Skin epidermis (tissue), 12 donors: ENCODE results near the gene SLAMF7.

Source experiments
- H3K27ac ChIP-seq, 21 experiments: fragments of 200-600 bp; sonication (generic) in 11 of 21; one replicate each; pipeline ENCODE4 v1.5.0; 2020; ENCODE audit warnings: mild to moderate bottlenecking in 3 of 21, inconsistent platforms in 2 of 21, moderate library complexity in 2 of 21
- H3K4me3 ChIP-seq, 7 experiments: fragments of 200-600 bp; sonication (generic) in 2 of 7; one replicate each; pipeline ENCODE4 v1.5.0; 2020; ENCODE audit warnings: inconsistent platforms in 2 of 7, mild to moderate bottlenecking in 2 of 7, moderate library complexity in 1 of 7

Gene SLAMF7

DNA sequence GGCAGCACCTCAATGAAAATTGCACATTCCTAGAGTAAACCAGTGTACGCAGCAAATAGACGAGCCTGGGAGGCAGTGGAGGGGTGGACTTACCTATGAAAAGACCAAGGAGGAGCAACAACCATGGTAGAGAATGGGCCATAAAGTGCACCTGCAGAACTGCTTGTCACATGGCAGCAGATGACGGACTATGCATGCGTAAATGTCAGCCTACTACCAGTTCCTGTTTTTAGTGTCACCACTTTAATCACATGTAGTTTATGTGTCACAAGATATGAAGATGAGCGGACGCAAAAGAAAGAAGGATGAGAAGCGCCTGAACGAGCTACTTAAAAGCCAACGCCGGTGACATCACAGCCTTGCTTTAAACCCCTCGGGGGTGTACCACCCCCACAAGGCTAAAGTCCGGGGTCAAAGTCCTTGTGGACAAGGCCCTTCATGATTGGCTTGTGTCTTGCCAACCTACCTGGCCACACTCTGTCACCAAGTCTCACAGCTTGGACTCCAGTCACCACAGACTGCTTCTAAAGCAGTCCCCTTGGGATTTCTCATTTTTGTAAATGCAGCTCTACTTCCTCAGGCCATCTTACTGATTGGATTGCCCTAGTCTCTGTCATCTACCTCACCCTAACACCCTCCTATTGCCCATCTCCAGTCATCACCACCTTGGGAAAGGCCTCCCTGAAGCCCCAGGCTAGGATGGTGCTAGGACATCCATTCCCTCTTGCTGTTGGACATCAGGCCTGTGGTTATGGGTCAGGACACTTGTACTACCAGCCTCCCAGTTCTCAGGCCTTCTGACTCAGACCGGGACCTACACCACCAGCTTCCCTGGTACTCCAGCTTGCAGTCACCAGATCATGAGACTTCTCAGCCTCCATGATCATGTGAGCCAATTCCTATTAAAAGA lies 50.9 kb downstream of the SLAMF7 start:
- peak overlapping the region in 6 of 21 experiments; percentile 41 to 79 (median 54) for H3K27ac ChIP-seq

DNA sequence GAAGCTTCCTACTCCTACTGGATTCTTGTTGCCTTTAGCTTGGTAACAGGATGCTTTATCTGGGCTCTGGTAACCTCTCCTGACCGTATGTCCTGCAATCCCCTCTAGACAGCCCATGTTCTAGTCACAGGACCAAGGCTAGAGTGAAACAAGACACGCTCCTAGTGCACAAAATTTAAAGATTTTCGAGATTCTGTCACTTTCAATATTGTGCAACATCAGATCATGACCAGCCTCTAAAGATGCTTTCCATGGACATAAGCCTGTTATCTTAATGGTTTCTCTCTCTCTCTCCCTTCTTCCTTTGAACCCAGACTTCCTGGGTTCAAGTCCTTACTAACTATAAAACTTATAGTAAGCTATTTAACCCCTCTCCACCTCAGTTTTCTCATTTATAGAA lies 55.3 kb downstream of the SLAMF7 start:
- Histone ChIP-seq H3K27ac (no peak overlapping the region), H3K4me3 (no peak overlapping the region)

More for the DNA sequence above, 50.9 kb downstream of the SLAMF7 start:
- H3K4me3 ChIP-seq: no peak overlapping the region

DNA sequence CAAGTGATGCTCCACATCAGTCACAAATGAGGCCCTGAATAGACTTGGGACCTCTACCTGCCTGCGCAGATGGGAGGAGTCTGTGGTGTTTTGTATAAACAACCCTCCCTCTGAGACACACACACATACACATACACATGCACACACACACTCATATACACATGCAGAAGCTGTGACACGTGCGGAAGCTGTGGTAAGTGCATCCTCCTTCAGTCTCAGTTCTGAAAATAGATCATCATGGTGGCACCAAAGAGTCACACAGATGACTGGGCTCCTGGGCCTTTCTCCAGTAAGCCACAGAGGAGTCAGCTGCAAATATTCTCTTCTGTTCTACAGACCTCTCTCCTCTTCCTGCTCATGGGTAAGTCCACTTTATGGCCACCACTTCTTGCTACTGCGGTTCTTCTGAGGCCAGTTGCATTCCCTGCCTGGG lies 56.9 kb downstream of the SLAMF7 start, which contains the start of gene LY9:
TSS of gene LY9 (plus strand) at position 224 of the 433 bp plus-strand sequence. CDS start at position 238, 14 bp downstream.
- H3K4me3 ChIP-seq: peak within 1 kb of the TSS; percentile 10 to 35 (median 26)
- H3K27ac ChIP-seq: peak within 1 kb of the TSS in 12 of 21 experiments; percentile 12 to 90 (median 66)

DNA sequence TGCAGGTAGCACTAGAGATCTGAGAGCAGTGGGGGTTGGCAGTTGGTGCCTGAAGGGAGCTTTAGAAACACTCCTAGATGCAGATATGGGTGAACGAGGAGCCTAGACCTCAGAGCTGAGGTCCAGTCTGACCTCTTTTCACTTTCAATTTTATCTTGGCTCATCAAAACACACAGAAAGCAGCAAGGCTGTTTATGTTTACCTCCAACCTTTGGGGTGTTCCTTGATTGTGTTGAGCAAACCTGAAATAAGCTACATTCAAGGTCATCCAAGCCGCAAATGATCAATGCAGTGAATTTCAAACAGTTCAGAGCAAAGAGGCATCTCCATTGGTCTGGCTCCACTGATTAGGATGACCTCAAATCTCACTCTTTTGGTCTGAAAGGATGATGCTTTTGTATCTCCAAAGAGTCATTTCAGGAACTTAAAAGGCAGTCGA lies 58.2 kb downstream of the SLAMF7 start:
- Histone ChIP-seq H3K27ac (peak overlapping the region in 9 of 21 experiments; percentile 49 to 90 (median 67)), H3K4me3 (peak overlapping the region; percentile 6 to 35 (median 26))

DNA sequence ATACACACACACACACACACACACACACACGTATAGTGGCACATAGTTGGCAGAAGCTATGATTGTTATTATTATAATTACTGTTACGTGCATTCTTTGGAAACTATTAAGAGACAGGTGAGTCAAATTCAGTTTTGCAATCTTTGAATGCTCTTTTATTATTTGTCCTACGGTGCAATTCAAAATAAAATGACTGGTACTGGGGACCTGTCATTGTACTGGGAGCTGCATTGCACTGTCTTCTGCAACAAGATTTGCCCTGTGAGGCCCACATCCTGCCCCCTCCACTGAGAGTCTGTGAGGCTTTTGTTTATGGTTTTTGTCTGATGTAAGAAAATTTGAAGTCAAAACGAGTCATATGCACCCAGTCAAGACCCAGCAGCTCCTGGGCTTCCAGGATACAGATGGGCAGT lies 58.8 kb downstream of the SLAMF7 start:
- Histone ChIP-seq H3K27ac (peak overlapping the region in 6 of 21 experiments; percentile 34 to 90 (median 66)), H3K4me3 (peak overlapping the region in 2 of 7 experiments; percentile 10 to 29)

DNA sequence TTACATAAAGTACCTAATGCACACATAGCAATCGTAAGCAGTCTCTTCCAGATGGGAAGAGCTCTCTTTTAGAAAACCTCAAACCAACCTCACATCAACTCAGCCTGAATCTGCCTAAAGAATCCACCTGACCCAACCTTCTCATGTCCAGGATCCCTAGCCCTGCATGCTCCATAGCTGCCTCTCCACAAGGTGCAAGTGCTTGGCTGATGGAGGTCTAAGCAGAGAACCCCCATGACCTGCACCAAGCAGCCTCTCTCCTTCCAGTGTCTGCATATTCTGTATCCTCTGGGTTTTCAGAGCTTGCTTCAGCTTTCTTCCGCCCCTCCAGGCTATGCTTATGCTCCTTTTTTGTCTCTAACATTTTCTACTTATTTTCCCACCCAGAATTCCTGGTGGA lies 59.4 kb downstream of the SLAMF7 start:
- no peak overlapping the region for H3K4me3 ChIP-seq
- H3K27ac ChIP-seq: peak overlapping the region in 6 of 21 experiments; percentile 34 to 90 (median 54)

DNA sequence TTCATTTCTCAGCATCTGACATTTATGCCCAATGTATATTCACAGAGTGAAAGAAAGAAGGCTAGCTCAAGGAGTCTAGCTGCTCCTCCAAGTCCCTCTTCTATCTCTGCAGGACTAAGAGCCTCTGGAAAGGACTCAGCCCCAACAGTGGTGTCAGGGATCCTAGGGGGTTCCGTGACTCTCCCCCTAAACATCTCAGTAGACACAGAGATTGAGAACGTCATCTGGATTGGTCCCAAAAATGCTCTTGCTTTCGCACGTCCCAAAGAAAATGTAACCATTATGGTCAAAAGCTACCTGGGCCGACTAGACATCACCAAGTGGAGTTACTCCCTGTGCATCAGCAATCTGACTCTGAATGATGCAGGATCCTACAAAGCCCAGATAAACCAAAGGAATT lies 60.6 kb downstream of the SLAMF7 start:
- peak overlapping the region in 1 of 7 experiments; percentile 21 for H3K4me3 ChIP-seq
- peak overlapping the region in 1 of 21 experiments; percentile 90 for H3K27ac ChIP-seq

DNA sequence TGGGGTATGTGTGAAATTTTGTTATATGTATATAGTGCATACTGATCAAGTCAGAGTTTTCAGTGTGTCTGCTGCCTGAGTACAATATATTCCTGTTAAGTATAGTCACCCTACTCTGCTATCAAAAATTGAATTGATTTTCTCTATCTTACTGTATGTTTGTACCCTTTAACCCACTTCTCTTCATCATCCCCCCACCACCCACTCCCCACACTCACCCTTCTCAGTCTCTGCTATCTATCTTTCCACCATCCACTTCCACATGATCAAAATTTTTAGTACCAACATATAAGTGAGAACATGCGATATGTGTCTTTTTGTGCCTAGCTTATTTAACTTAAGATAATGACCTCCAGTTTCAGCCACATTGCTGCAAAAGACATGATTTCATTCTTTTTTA lies 61.1 kb downstream of the SLAMF7 start:
- H3K4me3 ChIP-seq: peak overlapping the region in 1 of 7 experiments; percentile 8
- peak overlapping the region in 2 of 21 experiments; percentile 9 to 90 for H3K27ac ChIP-seq

DNA sequence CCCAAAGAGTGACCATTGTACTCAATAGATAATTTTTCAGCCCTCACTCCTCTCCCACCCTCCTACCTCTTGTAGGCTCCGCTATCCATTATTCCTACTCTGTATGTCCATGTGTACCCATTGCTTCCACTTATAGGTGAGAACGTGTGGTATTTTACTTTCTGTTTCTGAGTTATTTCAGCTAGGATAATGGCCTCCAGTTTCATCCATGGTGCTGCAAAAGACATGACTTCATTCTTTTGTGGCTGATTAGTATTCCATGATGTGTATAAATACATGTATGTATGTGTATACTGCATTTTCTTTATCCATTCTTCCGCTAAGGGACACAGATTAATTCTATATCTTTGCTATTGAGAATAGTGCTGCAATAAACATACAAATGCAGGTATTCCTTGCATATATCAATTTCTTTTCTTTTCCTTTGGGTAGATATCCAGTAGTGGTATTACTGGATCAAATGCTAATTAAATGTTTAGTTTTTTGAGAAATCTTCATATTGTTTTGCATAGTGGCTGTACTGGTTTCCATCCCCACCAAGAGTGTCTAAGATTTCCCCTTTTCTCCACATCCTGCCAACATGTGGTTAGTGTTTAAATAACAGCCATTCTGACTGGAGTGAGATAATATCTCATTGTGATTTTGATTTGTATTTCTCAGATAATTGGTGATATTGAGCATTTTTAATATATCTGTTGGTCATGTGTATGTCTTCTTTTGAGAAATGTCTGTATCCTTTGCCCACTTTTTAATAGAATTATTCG lies 61.8 kb downstream of the SLAMF7 start:
- H3K4me3 ChIP-seq: peak overlapping the region in 1 of 7 experiments; percentile 8
- peak overlapping the region in 2 of 21 experiments; percentile 9 to 90 for H3K27ac ChIP-seq

DNA sequence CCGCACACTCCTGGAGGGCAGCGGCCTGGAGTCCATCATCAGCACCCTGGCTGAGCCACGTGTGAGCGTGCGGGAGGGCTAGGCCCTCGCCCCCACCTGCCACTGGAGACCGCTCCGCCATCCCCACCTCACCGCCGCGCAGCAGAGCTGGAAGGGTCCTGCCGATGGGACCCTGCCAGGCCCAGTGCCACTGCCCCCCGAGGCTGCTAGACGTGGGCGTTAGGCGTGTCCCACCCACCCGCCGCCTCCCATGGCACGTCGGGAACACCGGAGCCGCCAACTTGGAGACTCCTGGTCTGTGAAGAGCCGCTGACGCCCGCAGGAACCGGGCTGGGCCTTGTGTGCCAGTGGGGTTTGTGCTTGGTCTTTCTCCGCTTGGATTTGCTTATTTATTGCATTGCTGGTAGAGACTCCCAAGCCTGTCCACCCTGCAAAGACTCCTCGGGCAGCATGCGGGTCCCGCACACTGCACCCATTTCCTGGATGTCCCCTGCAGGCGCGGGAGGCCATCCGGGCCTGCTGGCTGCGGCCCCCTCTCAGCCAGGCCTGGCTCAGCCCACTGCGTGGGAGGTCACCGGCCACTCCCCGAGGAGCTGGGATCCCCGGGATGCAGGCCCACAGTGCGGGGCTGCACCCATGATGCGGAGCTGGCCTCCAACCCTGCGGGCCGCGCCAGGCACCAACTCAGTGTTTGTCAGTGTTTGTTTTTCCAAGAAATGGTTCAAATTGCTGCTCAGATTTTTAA lies 63.0 kb downstream of the SLAMF7 start:
- H3K27ac ChIP-seq: peak overlapping the region in 1 of 21 experiments; percentile 90
- H3K4me3 ChIP-seq: no peak overlapping the region
